Stimulated activated memory B cell treated with anti-CD40 and anti-IgM and Interleukin-4, amounts not matched to agents 10 μg/mL and 1 μg/mL and 100 μg/mL, for 72 hours (primary cell): Measurements from ENCODE around the gene PDE10A.

Experiments
- ATAC-seq: fragments of 150-1000 bp; cut with Tn5 transposase; 2 replicates; pipeline ENCODE4 v1.10.0; 2021
- H3K27ac Mint-ChIP-seq: one replicate; pipeline ENCODE4 v1.8.0; 2022; ENCODE audit warnings: mild to moderate bottlenecking, mixed read lengths
- H3K27me3 Mint-ChIP-seq: one replicate; pipeline ENCODE4 v1.8.0; 2022; ENCODE audit warnings: mixed read lengths
- H3K36me3 Mint-ChIP-seq: one replicate; pipeline ENCODE4 v1.8.0; 2022; ENCODE audit warnings: mixed read lengths
- H3K4me1 Mint-ChIP-seq: one replicate; pipeline ENCODE4 v1.8.0; 2022; ENCODE audit warnings: mixed read lengths
- H3K4me3 Mint-ChIP-seq: one replicate; pipeline ENCODE4 v1.8.0; 2022; ENCODE audit warnings: mild to moderate bottlenecking, moderate library complexity, mixed read lengths
- H3K9me3 Mint-ChIP-seq: one replicate; pipeline ENCODE4 v1.8.0; 2022; ENCODE audit warnings: mixed read lengths

The PDE10A gene

DNA sequence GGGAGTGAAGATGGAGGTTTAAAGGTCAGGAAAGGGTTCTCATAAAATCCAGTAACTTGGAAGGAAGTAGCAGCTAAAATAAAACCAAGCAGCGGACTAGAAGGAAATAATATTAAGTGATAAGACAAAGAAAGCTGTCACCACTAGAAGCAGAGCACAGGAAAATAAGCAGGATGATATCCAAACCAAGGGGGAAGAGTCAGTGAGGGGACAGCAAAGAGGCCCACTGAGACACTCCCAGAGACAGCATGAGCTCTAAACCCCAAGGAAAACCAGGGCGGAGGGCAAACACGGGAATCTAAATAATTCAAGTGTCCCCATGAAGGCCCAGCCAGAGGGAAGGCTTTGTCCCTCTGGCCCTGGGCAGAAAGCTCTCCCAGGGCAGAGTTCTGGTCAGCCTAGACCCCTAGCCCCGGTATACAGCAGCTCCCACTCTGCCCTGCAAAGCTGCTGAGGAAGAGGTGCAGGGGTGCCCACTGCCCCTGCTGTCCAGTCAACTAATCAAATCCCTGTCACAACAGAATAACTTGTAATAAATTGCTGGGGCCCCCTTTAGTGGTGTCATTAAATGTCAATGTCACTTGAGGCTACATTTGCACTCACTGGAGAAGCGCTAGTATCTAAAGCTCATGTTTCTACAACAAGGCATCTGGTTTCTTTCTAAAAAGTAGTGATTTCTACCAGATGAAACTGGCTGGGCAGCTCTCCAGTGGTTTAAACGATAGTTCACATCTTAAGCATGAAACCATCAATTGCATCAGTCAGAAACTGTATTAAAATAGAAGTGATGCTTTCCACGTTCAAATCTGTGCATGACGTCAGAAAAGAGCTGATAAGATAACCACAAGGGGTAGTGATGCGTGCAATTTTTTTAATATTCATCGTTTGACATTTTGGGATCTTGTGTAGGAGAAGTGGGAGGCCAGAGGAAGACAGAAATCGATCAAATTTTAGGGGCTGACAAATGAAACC lies 13.6 kb downstream of the PDE10A start:
- no peaks in the 10 kb centered on the region for H3K36me3 Mint-ChIP-seq
- H3K9me3 Mint-ChIP-seq = peaks cover 6% of the 10 kb centered on the region
- ATAC-seq = no peak
- no peak overlapping the region for H3K27ac Mint-ChIP-seq
- H3K4me3 Mint-ChIP-seq = no peak overlapping the region
- H3K4me1 Mint-ChIP-seq = no peaks in the 10 kb centered on the region
- H3K27me3 Mint-ChIP-seq = no peaks in the 10 kb centered on the region

DNA sequence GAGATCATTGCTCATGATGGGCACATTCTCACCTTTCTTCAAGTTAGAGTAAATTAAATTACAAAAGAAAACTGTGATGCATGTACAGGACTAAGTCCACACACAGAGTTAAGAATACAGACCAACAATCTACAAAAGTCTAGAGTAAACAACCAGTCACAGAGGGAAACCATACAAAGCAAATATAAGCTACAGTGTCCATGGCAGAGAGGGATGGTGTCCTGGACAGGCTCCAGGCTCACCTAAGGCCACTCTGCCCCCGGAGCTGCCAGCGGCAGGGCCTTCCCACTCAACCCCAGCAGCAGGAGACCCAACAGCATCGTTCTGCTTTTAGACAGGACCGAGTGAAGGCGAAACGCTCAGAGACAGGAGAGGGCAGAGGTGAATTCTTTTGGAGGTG lies 16.0 kb downstream of the PDE10A start:
- Mint-ChIP-seq H3K27ac (no peak overlapping the region), H3K9me3 (peaks cover 6% of the 10 kb centered on the region), H3K36me3 (no peaks in the 10 kb centered on the region), H3K4me3 (no peak overlapping the region), H3K27me3 (no peaks in the 10 kb centered on the region), H3K4me1 (no peaks in the 10 kb centered on the region)
- no peak for ATAC-seq

DNA sequence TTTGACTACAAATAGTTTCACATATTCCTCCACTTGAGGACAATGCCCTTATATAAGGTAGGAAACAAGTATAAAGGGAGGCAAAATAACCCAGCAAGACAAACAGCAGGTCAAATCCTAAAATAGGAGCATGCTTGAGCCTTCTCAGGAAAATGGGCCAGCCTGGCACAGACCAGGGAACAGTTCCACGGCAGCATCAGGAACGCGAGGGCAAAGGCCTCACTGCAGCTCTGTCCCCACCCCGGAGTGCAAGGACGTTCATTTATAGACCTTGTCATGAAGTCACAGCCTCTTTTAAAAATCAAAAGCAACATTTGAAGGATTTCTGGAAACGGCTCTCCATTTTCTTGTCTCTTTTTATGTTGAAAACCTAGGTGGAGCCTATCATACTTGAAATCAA lies 17.1 kb downstream of the PDE10A start:
- Mint-ChIP-seq H3K27ac (no peak overlapping the region), H3K4me1 (no peaks in the 10 kb centered on the region), H3K4me3 (no peak overlapping the region), H3K9me3 (peaks cover 2% of the 10 kb centered on the region), H3K36me3 (no peaks in the 10 kb centered on the region), H3K27me3 (no peaks in the 10 kb centered on the region)
- no peak for ATAC-seq

DNA sequence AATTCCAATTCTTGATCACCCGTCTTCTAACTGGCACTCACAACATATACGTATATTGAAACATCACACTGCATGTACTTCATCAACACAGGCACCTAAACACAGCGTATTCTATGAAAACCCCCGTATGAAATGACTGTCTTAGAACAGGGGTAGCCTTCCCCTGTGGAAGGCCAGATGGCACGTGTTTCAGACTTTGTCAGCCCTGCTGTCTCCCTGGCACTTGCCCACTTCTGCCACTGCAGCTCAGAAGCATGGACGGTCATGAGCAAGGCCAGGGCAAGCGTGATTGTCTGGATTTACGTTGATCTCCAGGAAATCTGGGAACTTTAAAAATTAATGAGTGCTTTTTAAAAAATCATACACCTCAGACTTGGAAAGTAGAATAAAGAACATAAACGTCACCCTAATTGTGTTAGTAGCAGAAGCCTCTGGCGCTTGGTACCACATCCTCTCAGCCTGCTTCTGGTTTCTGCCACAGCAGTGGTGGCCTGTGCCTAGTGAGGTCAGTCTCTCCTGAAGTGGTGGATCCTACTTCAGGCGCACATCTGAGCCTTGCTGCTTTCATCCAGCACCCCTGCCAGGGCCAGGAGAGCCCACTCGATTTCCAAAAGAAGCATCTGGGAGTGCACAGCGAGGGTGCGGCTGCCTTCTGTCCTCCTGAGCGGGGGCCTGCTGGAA lies 18.3 kb downstream of the PDE10A start:
- no peak overlapping the region for H3K4me3 Mint-ChIP-seq
- ATAC-seq = no peak

DNA sequence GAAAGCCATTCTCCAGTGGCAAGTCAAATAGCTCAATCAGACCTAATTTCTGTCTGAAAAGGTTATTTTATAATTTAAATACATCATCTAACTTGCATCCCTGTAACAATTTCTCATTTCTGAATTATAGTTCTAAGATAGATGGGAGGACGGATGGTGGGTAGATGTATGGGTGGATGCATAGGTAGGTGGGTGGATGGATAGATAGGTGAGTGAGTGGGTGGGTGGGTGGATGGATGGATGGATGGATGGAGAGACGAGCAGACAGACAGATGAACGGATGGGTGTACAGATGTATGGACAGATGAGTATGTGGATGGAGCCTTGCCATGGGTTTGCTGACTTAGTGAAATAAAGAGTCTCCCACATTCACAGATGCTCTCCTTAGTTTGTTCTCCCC lies 20.0 kb downstream of the PDE10A start:
- H3K4me3 Mint-ChIP-seq = no peak overlapping the region
- H3K27me3 Mint-ChIP-seq = no peaks in the 10 kb centered on the region
- no peaks in the 10 kb centered on the region for H3K4me1 Mint-ChIP-seq
- H3K36me3 Mint-ChIP-seq = no peaks in the 10 kb centered on the region
- no peak for ATAC-seq
- H3K27ac Mint-ChIP-seq = no peak overlapping the region
- H3K9me3 Mint-ChIP-seq = no peaks in the 10 kb centered on the region

More for the DNA sequence above, 18.3 kb downstream of the PDE10A start:
- H3K4me1 Mint-ChIP-seq = no peaks in the 10 kb centered on the region
- no peaks in the 10 kb centered on the region for H3K36me3 Mint-ChIP-seq
- no peak overlapping the region for H3K27ac Mint-ChIP-seq
- no peaks in the 10 kb centered on the region for H3K27me3 Mint-ChIP-seq
- peaks cover 2% of the 10 kb centered on the region for H3K9me3 Mint-ChIP-seq

DNA sequence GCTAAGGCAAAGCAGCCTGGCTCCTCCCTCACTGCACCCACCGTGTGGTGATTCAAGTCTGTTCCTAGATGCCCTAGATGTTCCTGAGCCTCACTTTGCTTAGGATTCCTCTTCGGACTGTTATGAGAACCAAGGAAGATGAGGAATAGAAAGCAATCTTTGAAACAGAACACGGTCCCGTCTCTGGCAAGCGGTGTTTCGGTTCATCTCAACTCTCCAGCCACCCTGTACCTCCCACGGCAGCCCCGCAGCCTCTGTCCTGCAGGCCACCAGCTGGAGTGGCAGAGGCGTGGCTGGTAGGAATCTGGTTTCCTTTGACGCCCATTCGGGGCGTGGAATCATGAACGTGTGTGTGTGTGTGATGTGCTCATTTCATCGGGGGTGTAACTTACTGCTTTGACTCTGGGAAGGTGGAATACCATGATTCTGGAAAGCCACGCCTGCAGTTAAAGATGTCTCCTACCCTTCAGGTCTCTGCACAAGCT lies 21.3 kb downstream of the PDE10A start:
- no peak overlapping the region for H3K4me3 Mint-ChIP-seq

DNA sequence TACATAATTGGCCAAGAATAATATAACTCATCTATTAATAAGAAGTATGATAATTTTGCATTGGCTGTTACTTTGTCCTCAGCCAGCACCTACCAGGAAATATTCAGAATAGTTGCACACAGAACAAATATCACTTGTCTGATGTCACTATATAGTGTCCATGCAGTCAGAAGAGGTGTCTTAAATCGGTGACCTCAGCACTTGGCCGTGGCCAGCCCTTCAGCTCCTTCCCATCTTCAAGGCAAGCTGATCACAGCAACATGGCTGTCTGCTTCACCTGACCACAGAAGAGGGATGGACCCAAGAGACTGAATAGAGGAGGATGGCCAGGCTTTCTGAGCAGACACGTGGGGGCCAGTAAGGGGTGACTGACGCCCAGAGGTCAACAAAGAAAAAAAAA lies 22.2 kb downstream of the PDE10A start:
- Mint-ChIP-seq H3K36me3 (no peaks in the 10 kb centered on the region), H3K9me3 (no peaks in the 10 kb centered on the region), H3K27me3 (no peaks in the 10 kb centered on the region), H3K4me3 (no peak overlapping the region), H3K27ac (no peak overlapping the region), H3K4me1 (no peaks in the 10 kb centered on the region)
- no peak for ATAC-seq

More for the DNA sequence above, 21.3 kb downstream of the PDE10A start:
- H3K36me3 Mint-ChIP-seq = no peaks in the 10 kb centered on the region
- no peak for ATAC-seq
- no peak overlapping the region for H3K27ac Mint-ChIP-seq
- no peaks in the 10 kb centered on the region for H3K9me3 Mint-ChIP-seq
- no peaks in the 10 kb centered on the region for H3K4me1 Mint-ChIP-seq
- H3K27me3 Mint-ChIP-seq = no peaks in the 10 kb centered on the region

DNA sequence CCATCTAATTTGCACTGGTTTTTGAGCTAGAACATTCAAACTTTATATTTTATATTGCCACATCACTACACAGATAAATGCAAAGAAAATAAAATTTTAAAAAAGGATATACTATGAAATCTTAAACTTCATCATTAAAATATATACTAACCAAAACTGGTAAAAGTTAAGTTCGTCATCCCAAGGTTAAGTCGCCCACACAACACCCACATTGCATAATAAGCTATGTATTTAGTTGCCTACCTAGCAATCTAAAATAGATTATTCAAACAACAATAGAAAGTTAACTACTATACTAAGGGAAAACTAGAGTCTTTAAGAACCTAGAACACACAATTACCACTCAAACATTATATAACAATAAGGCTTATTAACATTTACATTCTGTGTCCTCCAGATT lies 24.5 kb downstream of the PDE10A start:
- Mint-ChIP-seq H3K36me3 (no peaks in the 10 kb centered on the region), H3K4me3 (no peak overlapping the region), H3K27ac (no peak overlapping the region), H3K9me3 (no peaks in the 10 kb centered on the region), H3K27me3 (no peaks in the 10 kb centered on the region), H3K4me1 (no peaks in the 10 kb centered on the region)
- no peak for ATAC-seq

DNA sequence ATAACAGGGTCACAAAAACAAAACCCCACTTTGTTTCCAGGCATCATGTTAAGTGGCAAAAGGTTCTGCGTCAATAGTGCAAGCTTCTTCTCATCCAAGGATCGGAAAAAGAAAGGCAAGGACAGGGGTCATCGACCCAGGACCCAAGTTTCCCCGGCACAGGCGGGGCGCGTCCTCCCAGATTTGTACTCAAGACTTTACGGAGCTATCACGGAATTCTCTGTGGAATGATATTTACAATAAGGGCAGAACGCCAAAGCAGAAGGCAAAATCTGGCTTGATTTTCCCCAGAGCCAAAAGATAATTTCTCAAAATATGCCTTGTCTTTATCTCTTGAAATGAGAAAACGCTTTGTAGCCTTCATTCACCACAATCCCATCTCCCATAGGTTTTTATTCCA lies 25.5 kb downstream of the PDE10A start:
- no peaks in the 10 kb centered on the region for H3K27me3 Mint-ChIP-seq
- H3K36me3 Mint-ChIP-seq = no peaks in the 10 kb centered on the region
- H3K4me3 Mint-ChIP-seq = no peak overlapping the region
- H3K4me1 Mint-ChIP-seq = no peaks in the 10 kb centered on the region
- H3K9me3 Mint-ChIP-seq = no peaks in the 10 kb centered on the region
- no peak overlapping the region for H3K27ac Mint-ChIP-seq
- no peak for ATAC-seq

DNA sequence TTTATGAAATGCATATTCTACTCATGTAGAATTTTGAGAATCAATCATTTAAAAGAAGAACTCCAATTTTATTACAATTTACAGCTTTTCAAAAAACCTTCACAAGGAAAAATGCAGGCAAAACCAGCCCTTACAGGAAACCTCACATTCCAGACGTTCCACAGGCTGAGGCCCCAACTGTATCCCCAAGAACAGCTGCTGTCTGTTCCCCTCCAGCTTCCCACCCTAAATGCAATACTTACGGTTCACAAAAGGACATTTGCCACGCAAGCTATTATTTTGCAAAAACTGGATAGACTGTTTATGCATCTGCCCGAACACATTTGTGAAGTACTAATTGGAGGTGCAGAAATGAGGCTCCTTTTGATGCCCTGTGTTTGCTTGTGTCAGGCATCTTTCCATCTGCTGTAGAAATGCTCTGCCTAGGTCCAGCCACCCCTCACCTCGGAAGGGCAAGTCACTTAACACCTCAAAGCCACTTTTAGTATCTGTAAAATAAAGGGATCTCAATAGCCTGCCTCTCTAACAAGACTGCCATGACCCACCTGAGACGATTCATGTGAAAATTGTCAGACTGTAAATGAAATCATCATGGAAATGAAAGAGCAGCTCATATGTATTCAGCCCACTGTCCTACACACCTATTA lies 26.5 kb downstream of the PDE10A start:
- H3K27ac Mint-ChIP-seq = no peak overlapping the region
- H3K4me1 Mint-ChIP-seq = no peaks in the 10 kb centered on the region
- no peak overlapping the region for H3K4me3 Mint-ChIP-seq
- no peaks in the 10 kb centered on the region for H3K36me3 Mint-ChIP-seq
- H3K27me3 Mint-ChIP-seq = no peaks in the 10 kb centered on the region
- ATAC-seq = no peak
- no peaks in the 10 kb centered on the region for H3K9me3 Mint-ChIP-seq

DNA sequence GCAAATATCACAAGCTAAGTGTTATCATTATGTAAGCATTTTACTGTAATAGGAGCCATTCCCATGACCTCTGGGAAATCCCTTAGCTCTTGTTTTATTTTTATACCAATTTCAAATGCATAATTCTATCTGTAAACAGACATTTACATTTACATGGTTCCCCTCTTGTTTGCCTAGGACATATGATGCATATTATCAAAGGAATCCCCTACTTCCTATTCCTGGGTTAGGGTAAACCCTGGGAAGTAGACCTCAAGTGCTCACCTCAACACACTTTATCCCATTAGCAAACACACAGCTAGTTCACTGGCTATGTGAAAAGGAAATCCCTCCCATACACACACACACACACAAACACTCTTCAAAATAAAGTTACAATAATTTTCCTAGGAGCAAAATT lies 27.1 kb downstream of the PDE10A start:
- no peaks in the 10 kb centered on the region for H3K36me3 Mint-ChIP-seq
- no peak overlapping the region for H3K27ac Mint-ChIP-seq
- no peak overlapping the region for H3K4me3 Mint-ChIP-seq
- no peak for ATAC-seq
- H3K4me1 Mint-ChIP-seq = no peaks in the 10 kb centered on the region
- H3K9me3 Mint-ChIP-seq = no peaks in the 10 kb centered on the region
- H3K27me3 Mint-ChIP-seq = no peaks in the 10 kb centered on the region

DNA sequence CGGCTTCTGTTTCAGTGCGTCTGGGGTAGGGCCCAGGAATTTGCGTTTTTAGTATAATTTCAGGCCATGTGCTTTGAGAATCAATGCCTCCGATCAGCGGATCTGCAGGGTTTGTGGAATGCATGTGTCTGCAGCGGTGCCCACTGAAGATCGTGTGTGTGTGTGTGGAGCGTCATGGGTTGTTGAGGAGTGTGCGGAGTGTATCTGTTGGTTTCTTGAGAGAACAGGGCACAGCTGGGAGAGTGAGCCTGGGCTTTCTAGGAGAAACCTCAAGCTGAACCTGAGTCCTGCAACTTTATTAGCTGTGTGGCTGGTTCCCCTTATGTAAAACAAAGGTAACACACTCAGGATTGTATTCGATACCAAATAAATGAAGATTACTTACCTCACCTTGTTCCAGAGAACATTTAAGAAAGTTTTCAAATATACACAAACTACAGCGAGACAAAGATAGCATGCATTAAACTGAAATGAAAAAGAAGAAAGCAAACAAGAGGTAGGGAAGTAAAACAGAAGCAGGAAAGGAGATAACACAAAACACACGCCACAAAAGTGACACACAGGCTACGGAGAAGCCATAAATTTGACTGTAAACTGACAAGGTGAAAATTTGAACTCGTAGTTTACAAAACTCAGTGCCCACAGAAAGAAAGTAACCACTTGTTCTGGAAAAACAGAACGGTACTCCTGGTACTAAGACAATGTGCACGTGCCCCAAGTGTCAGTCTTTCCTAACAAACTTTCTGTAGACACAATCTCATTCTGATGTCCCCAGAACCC lies 28.8 kb downstream of the PDE10A start:
- no peak for ATAC-seq
- Mint-ChIP-seq H3K4me1 (no peaks in the 10 kb centered on the region), H3K4me3 (no peak overlapping the region), H3K9me3 (no peaks in the 10 kb centered on the region), H3K36me3 (no peaks in the 10 kb centered on the region), H3K27me3 (no peaks in the 10 kb centered on the region), H3K27ac (no peak overlapping the region)

DNA sequence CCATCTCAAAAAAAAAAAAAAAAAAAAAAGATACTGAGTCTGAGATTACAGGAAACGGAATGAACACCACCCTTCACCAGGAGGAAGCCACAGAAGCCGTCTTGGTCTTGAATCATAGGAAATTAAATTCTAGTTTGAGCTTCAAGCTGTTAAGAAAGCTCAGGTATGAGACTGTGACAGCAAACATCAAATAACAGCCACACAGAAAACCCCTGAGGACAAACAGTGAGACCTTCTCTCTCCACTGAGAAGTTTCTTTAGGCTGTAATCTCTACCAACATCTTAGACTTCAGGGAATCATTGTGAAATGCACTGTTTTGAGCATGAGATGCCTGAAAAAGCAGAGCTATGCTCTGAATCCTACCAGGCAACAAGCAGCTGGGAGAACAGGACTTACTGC lies 30.8 kb downstream of the PDE10A start:
- Mint-ChIP-seq H3K4me1 (no peaks in the 10 kb centered on the region), H3K27me3 (no peaks in the 10 kb centered on the region), H3K9me3 (no peaks in the 10 kb centered on the region), H3K36me3 (no peaks in the 10 kb centered on the region), H3K4me3 (no peak overlapping the region), H3K27ac (no peak overlapping the region)
- ATAC-seq = no peak

DNA sequence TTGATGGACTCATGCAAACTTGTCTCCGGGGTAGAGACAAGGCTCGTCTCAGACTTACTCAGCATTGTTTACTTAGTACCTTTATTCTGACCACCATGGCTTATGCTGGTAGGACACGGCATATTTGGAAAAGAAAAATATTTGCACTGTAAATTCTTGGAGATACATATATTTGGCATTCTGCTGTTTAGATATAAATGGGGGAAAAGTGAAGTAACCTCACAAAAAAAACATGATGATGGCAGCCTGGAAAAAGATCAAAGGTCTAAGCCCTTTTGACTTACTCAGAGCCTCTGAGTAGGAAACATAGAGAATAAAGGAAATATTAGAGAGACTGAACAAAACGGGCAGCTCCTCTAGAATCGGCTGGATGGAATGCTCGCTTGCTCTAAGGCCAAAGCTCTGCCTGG lies 32.5 kb downstream of the PDE10A start:
- Mint-ChIP-seq H3K4me1 (no peaks in the 10 kb centered on the region), H3K27me3 (no peaks in the 10 kb centered on the region), H3K9me3 (no peaks in the 10 kb centered on the region), H3K27ac (no peak overlapping the region), H3K36me3 (no peaks in the 10 kb centered on the region), H3K4me3 (no peak overlapping the region)
- no peak for ATAC-seq

DNA sequence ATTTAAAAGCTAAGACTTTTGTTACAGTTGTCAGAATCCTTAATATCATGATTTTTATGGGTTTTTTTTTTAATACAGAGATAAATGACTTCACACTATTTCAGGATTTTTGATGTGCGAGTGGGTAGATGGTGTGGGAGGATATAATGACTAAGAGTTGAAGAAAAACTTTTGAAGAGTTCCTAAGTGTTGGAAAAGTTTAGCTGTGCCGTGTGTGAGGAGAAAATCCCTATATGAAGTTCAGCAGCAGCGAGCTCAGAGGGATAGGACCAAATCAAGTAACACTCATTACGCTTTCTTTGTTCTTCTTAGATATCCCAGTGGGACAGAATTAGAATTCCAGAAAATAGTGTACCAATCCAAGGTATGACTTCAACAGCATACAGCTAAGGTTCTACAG lies 34.1 kb downstream of the PDE10A start:
- no peaks in the 10 kb centered on the region for H3K4me1 Mint-ChIP-seq
- H3K27ac Mint-ChIP-seq = no peak overlapping the region
- H3K27me3 Mint-ChIP-seq = peaks cover 6% of the 10 kb centered on the region
- H3K36me3 Mint-ChIP-seq = no peaks in the 10 kb centered on the region
- H3K9me3 Mint-ChIP-seq = peaks cover 5% of the 10 kb centered on the region
- no peak for ATAC-seq
- no peak overlapping the region for H3K4me3 Mint-ChIP-seq
